GM13976 (cell line): ENCODE results near the gene RAC2.

ENCODE experiments used
- DNase-seq: peaks from one replicate; pipeline ENCODE4 v3.0.0; 2012; ENCODE audit warnings: low spot score
- in situ Hi-C: fragments of 300-500 bp; cut with MboI; formaldehyde crosslinking; loops from one replicate; pipeline ENCODE4 v1.12.0; 2022; ENCODE audit warnings: low sequenced_read_pairs, mixed read lengths, inconsistent platforms; ENCODE audit not compliant: unreplicated experiment
- TF ChIP-seq, protein P1 (sequence below): IDR thresholded peaks from 2 replicates; pipeline ENCODE4 v1.5.1; 2012; ENCODE audit warnings: borderline replicate concordance, mild to moderate bottlenecking; ENCODE audit not compliant: insufficient read depth; ENCODE audit errors: extremely low read depth, missing control alignments, control extremely low read depth

Gene RAC2

DNA sequence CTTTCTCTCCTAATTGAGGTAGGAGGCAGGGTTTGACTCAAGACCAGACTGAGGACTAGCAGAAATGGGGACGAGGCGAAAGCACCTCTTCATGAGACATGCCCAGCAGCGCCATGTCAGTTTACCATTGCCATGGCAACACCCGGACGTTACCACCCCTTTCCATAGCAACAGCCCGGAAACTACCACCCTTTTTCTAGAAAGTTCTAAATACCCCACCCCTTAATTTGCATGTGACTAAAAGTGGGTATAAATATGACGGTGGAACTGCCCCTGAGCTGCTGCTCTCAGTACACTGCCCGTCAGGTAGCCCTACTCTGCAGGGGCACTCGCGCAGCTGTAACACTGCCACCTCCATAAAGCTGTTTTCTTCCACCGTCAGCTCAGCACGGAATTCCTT lies 5.9 kb upstream of the RAC2 start:
- no peak for DNase-seq
- in situ Hi-C loops: no loop called here
- TF ChIP-seq, protein P1, sequence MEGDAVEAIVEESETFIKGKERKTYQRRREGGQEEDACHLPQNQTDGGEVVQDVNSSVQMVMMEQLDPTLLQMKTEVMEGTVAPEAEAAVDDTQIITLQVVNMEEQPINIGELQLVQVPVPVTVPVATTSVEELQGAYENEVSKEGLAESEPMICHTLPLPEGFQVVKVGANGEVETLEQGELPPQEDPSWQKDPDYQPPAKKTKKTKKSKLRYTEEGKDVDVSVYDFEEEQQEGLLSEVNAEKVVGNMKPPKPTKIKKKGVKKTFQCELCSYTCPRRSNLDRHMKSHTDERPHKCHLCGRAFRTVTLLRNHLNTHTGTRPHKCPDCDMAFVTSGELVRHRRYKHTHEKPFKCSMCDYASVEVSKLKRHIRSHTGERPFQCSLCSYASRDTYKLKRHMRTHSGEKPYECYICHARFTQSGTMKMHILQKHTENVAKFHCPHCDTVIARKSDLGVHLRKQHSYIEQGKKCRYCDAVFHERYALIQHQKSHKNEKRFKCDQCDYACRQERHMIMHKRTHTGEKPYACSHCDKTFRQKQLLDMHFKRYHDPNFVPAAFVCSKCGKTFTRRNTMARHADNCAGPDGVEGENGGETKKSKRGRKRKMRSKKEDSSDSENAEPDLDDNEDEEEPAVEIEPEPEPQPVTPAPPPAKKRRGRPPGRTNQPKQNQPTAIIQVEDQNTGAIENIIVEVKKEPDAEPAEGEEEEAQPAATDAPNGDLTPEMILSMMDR: no peak

DNA sequence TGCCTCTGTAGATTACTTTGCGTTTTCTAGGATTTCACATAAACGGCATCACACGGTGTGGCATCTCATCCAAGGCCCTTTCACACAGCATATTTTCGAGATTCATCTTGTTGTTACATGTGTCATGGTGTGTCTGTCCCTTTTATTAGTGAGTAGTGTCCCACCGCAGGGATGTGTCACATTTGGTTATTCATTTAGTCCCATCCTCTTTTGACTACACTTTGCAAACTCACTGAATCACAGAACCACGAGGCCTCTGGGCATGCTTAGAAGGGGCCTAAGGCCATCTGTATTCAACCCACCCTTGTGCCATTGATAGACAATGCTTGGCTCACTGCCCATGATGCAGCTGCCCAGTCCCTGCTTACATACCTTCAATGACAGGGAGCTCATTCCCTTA lies 4.2 kb upstream of the RAC2 start:
- in situ Hi-C loops: no loop called here
- DNase-seq: no peak
- TF ChIP-seq, protein P1: no peak

DNA sequence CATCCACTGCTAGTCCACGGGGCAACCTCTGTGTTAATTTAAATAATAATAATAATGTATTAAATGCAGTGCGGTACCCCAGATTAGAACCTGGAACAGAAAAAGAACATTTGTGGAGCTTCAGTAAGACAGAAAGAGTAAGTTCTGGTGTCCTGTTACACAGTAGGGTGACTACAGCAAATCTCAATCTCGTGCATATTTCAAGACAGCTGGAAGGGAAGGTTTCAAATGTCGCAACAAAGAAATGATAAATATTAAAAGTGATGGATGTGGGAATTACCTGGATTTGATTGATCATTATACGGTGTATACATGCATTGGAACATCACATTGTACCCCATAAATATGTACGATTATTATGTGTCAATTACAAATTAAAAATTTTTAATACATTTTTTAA lies 1.7 kb upstream of the RAC2 start:
- in situ Hi-C loops: no loop called here
- TF ChIP-seq, protein P1: no peak

DNA sequence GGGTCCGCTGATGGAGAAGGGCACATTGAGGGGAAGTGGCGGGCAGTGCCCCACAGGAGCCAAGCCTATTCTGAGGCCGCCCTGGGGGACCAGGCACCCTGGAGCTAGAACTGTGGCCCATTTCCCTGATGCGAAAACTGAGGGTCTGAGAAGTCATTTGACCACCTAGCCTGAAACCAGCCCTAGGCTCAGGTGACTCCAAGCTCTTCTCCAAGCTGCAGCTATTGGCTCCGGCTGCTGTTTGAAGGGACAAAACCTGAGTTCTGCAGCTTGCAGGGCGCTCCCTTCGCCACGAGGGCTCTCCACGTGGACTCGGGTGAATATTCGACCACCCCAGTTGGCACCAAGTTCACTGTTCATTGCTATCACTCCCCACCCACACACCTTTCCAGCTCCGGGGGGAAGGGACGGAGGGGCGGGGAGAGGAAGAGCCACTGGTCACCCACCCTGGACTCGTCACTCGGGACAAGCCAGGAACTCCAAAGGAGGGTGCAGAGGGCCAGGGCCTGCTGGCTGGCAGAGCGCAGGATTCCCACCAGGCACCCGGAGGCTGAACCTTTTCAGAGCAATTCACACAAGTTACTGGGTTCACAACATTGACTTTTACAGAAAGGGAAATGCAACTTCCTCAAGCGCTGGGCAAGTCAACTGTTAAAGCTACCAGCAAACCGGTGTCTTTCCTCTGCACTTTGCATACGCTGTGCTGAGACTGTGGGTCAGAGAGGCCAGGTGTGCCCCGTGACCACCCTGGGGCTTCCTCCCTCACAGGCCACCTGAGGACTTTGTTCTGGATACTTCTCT lies 1.1 kb upstream of the RAC2 start:
- peak; percentile 56 for DNase-seq
- TF ChIP-seq, protein P1: no peak
- in situ Hi-C loops: no loop called here

More for the DNA sequence above, 1.7 kb upstream of the RAC2 start:
- DNase-seq: no peak

DNA sequence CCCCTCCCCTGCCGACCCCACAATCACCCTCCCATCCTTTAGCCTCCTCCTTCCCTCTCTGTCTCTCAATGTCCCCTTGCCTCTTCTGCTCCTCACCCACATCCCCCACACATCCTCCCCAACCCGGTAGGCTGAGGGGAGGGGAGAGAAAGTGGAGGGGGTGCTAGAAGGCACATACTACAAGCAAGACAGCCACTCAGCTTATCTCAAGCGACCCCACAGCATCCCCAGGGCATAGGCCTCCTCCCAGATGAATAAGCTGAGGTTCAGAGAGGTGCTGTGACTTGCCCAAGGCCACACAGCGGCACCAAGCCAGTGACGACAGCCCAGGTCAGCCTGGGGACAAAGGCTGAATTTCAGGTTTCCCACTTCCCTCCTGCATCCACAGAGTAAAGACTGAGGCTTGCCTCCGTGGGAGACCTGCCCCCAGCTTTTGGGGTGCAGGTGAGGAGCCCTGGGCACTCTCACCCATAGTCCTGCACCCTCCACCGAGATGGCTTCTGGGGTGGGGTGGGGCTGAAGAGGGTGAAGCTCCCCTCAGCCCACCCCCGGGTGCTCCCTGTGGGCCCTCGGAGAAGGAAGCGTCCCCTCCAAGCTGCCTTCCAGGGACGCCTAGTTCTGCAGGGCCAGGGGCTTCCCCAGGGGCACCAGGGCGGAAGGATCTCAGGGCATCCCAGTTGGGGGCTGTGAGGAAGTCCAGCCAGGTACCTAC lies 511 bp downstream of the RAC2 start:
- in situ Hi-C loops: no loop called here
- no peak for DNase-seq
- TF ChIP-seq, protein P1: no peak

DNA sequence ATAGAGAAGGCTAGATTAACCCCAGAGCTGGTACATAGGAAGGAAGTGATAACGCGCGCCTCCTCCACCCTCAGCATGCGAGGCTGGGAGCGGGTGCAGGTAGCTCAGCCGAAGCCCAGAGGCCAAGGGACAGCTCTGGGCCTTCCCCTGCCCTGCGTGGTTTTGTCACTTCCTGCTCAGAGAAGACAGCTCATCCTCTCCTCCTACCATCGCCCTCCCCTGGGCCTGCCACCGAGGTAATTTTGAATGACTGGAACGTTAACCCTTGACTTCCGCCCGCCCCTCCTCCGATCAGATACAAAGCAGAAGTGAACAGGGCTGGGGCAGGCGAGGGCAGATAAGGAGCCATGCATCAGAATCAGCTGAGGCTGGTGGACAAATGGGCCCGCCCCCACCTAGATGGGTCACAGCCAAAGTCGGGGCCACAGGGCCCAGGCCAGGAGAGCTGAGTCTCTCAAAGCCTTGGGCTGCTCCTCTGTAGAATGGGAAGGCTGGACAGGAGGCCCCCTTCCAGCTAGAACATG lies 1.6 kb downstream of the RAC2 start:
- in situ Hi-C loops: no loop called here
- DNase-seq: peak; percentile 92
- TF ChIP-seq, protein P1: no peak
